HepG2 (cell line): ENCODE data around the gene GMPPA. TPM values are rescaled to one million over a fixed set of nuclear protein-coding genes. Genes with fewer than 3 reads are reported as not detected.

Experiments
- ATAC-seq: fragments of 200-7000 bp; cut with Tn5 transposase; 3 replicates; pipeline ENCODE4 v1.9.1; 2020; ENCODE audit warnings: mild to moderate bottlenecking, moderate library complexity
- Bru-seq: library from RNA; stranded (reverse); fragments of 400-500 nt; gene quantifications from one replicate; lab custom pipeline; 2021; lab: Mats Ljungman, UMichigan
- BruChase-seq, 2 experiments: library from RNA; stranded (reverse); fragments of 400-500 nt; gene quantifications; one replicate each; lab custom pipeline; 2021; lab: Mats Ljungman, UMichigan
- BruUV-seq: library from RNA; stranded (reverse); fragments of 400-500 nt; replicated peaks from 2 replicates; lab custom pipeline; 2021; lab: Mats Ljungman, UMichigan
- CTCF ChIA-PET: fragments of 300-600 bp; formaldehyde crosslinking; extraction: SDS; loops from one replicate; lab custom pipeline; 2021; ENCODE audit warnings: low total read pairs, inconsistent platforms, low intra/inter-chr PET ratio; lab: Yijun Ruan, JAX
- POLR2A ChIA-PET: fragments of 350-600 bp; sonication (Branson Sonifier 250); formaldehyde crosslinking; loops from one replicate; lab custom pipeline; 2020; ENCODE audit warnings: antibody characterized with exemption, inconsistent platforms; lab: Yijun Ruan, JAX
- DNase-seq: peaks from one replicate; pipeline ENCODE4 v3.0.0-alpha.2; 2015; ENCODE audit warnings: low spot score
- FAIRE-seq: peaks from 3 replicates; lab custom pipeline; 2011; peaks lifted over from hg19 to GRCh38; lab: Jason Lieb, UNC
- H2AFZ ChIP-seq: one replicate; pipeline ENCODE4 v1.6.1; 2011; ENCODE audit warnings: low read length, inconsistent platforms
- H3K27ac ChIP-seq: fragments of 300-600 bp; 3 replicates; pipeline ENCODE4 v1.8.0; 2011; ENCODE audit warnings: mixed run types, mild to moderate bottlenecking, mixed read lengths, low read length, inconsistent platforms; ENCODE audit not compliant: insufficient read depth; ENCODE audit errors: extremely low read length
- H3K27me3 ChIP-seq, 2 experiments: fragments of 200-600 bp in 1 of 2; 2 replicates in 1 of 2; 3 replicates in 1 of 2; pipeline versions ENCODE4 v1.6.0 to v1.8.0; 2011; ENCODE audit warnings: low read length in 2 of 2, mild to moderate bottlenecking in 2 of 2, moderate library complexity in 2 of 2, inconsistent platforms in 1 of 2; ENCODE audit not compliant: insufficient read depth in 2 of 2, control insufficient read depth in 1 of 2
- H3K36me3 ChIP-seq, 2 experiments: fragments of 200-600 bp in 1 of 2; replicated peaks in 1 of 2; 2 replicates in 1 of 2; 3 replicates in 1 of 2; pipeline versions ENCODE4 v1.5.1 to v1.8.0; 2011; ENCODE audit warnings: low read length in 2 of 2, inconsistent platforms in 1 of 2; ENCODE audit not compliant: insufficient read depth in 2 of 2, control insufficient read depth in 1 of 2
- H3K4me1 ChIP-seq: 2 replicates; pipeline ENCODE4 v1.5.1; 2012; ENCODE audit warnings: low read length, inconsistent platforms; ENCODE audit not compliant: insufficient read depth
- H3K4me2 ChIP-seq: 2 replicates; pipeline ENCODE4 v1.6.0; 2011; ENCODE audit warnings: low read depth, low read length, inconsistent platforms
- H3K4me3 ChIP-seq, 3 experiments: fragments of 200-600 bp in 1 of 3; sonication (generic), shearing (Covaris generic) in 1 of 3; replicated peaks in 1 of 3; 2 replicates each; pipeline ENCODE4 v1.5.1; 2011 to 2016; ENCODE audit warnings: low read length in 3 of 3, inconsistent platforms in 2 of 3, low read depth in 2 of 3, mild to moderate bottlenecking in 2 of 3, control low read depth in 1 of 3, mixed read lengths in 1 of 3; ENCODE audit not compliant: insufficient read depth in 1 of 3
- H3K79me2 ChIP-seq: one replicate; pipeline ENCODE4 v1.6.1; 2011; ENCODE audit warnings: low read length, inconsistent platforms; ENCODE audit not compliant: insufficient read depth
- H3K9ac ChIP-seq: 2 replicates; pipeline ENCODE4 v1.6.0; 2011; ENCODE audit warnings: mild to moderate bottlenecking, low read depth, low read length, inconsistent platforms; ENCODE audit not compliant: insufficient read depth
- H3K9me3 ChIP-seq: 2 replicates; pipeline ENCODE4 v1.5.1; 2012; ENCODE audit warnings: mild to moderate bottlenecking, low read length
- H4K20me1 ChIP-seq: 2 replicates; pipeline ENCODE4 v1.6.0; 2011; ENCODE audit warnings: inconsistent platforms, mild to moderate bottlenecking, low read length, moderate library complexity; ENCODE audit not compliant: insufficient read depth
- BATF2 ChIP-seq: sonication (generic); formaldehyde crosslinking; IDR thresholded peaks from 2 replicates; pipeline ENCODE4 v1.8.0; 2022; ENCODE audit warnings: mild to moderate bottlenecking, missing genetic modification reagents, moderate library complexity
- ELF1 ChIP-seq: sonication (generic); formaldehyde crosslinking; IDR thresholded peaks from 2 replicates; pipeline ENCODE4 v1.4.0; 2020; ENCODE audit warnings: missing genetic modification reagents
- ETV6 ChIP-seq: sonication (generic); formaldehyde crosslinking; conservative IDR thresholded peaks from 2 replicates; pipeline ENCODE4 v1.4.0; 2020; ENCODE audit warnings: missing genetic modification reagents
- FOXA1 ChIP-seq, 2 experiments: fragments of 450-650 bp in 1 of 2; sonication (generic) in 1 of 2; formaldehyde crosslinking in 1 of 2; IDR thresholded peaks; 2 replicates each; pipeline versions ENCODE4 v1.4.0 to v1.6.1; 2016 to 2020; ENCODE audit warnings: missing genetic modification reagents in 1 of 2
- HMG20B ChIP-seq: conservative IDR thresholded peaks from 2 replicates; pipeline ENCODE4 v1.6.1; 2016; ENCODE audit warnings: missing genetic modification reagents, missing compliant biosample characterization
- HNF4A ChIP-seq: sonication (generic); formaldehyde crosslinking; IDR thresholded peaks from 2 replicates; pipeline ENCODE4 v1.4.0; 2020; ENCODE audit warnings: missing genetic modification reagents
- JUND ChIP-seq: sonication (generic); formaldehyde crosslinking; IDR thresholded peaks from 2 replicates; pipeline ENCODE4 v1.8.0; 2022; ENCODE audit warnings: mild to moderate bottlenecking, missing genetic modification reagents
- SRSF4 ChIP-seq: fragments of 200-400 bp; formaldehyde crosslinking; IDR thresholded peaks from one replicate; pipeline ENCODE4 v1.6.1; 2018; ENCODE audit warnings: mild to moderate bottlenecking, low read depth, low read length, moderate library complexity; ENCODE audit not compliant: poor library complexity, severe bottlenecking
- TBP ChIP-seq: sonication (generic); formaldehyde crosslinking; IDR thresholded peaks from 2 replicates; pipeline ENCODE4 v1.5.0; 2020; ENCODE audit warnings: missing genetic modification reagents
- THAP9 ChIP-seq: sonication (generic); formaldehyde crosslinking; IDR thresholded peaks from 2 replicates; pipeline ENCODE4; 2020; ENCODE audit warnings: missing genetic modification reagents, mild to moderate bottlenecking, borderline replicate concordance
- ZMAT3 ChIP-seq: sonication (generic); formaldehyde crosslinking; conservative IDR thresholded peaks from 2 replicates; pipeline ENCODE4 v1.7.0; 2021; ENCODE audit warnings: missing genetic modification reagents
- ZNF564 ChIP-seq: sonication (generic); formaldehyde crosslinking; IDR thresholded peaks from 2 replicates; pipeline ENCODE4 v1.8.1; 2023; ENCODE audit warnings: mild to moderate bottlenecking, missing genetic modification reagents
- ZNF83 ChIP-seq: sonication (generic); formaldehyde crosslinking; IDR thresholded peaks from 2 replicates; pipeline ENCODE4 v1.4.0; 2020; ENCODE audit warnings: missing genetic modification reagents, mild to moderate bottlenecking, borderline replicate concordance
- WGBS: methylation state at CpG from one replicate; pipeline ENCODE4 v1.1.6; 2017; ENCODE audit warnings: low lambda C conversion rate; 5-methylcytosine and 5-hydroxymethylcytosine counted together
- in situ Hi-C: cut with HindIII; loops from 2 replicates; pipeline ENCODE4 v1.10.0; 2017; ENCODE audit warnings: low pct_unique_long_range_greater_than_20kb; ENCODE audit not compliant: extremely low pct_ligation_motif_present
- intact Hi-C: fragments of 100-400 bp; cut with micrococcal nuclease; formaldehyde crosslinking; loops from one replicate; pipeline ENCODE4 v1.10.0; 2022; ENCODE audit not compliant: unreplicated experiment
- long read RNA-seq, 2 experiments: library from RNA in 1 of 2; library from polyadenylated mRNA in 1 of 2; stranded (forward) in 1 of 2; unstranded in 1 of 2; transcript quantifications; one replicate each; pipeline ENCODE4 v2.0.0, GENCODE V29; 2019 to 2022
- polyA minus RNA-seq, 3 experiments: library from RNA; depleted of rRNA, polyadenylated mRNA; stranded (reverse); fragments of >200 nt; gene quantifications; 2 replicates each; pipeline ENCODE4 v1.2.3, GENCODE V29; 2011; ENCODE audit warnings: low replicate concordance in 1 of 3
- polyA plus RNA-seq, 8 experiments: library from polyadenylated mRNA; depleted of rRNA in 3 of 8; stranded (reverse) in 7 of 8; unstranded in 1 of 8; fragments of >200 nt; fragmentation: Illumina TruSeq in 4 of 8; extraction: Trizol in 4 of 8; gene quantifications; 2 replicates each; pipeline versions ENCODE4 v1.2.1 to v1.2.3, GENCODE V29; 2011 to 2016; ENCODE audit warnings: low read depth in 4 of 8, missing spikeins in 1 of 8, mixed read lengths in 1 of 8; ENCODE audit not compliant: insufficient read depth in 1 of 8
- total RNA-seq, 5 experiments: library from RNA; depleted of rRNA; stranded (reverse); fragments of >200 nt; fragmentation: Illumina TruSeq; extraction: Trizol; gene quantifications; 2 replicates each; pipeline ENCODE4 v1.2.3, GENCODE V29; 2016; ENCODE audit warnings: low read depth in 1 of 5

GMPPA gene
- 81.1 and 88.7 TPM in 2 replicates for total RNA-seq (2016; rRNA removed; fragmentation: Illumina TruSeq; extraction: Trizol)
- total RNA-seq (2016; cell fraction: cytosol; rRNA removed; fragmentation: Illumina TruSeq; extraction: Trizol; ENCODE audit: low read depth), result 41.1 and 50.9 TPM in 2 replicates
- total RNA-seq (2016; cell fraction: insoluble cytoplasmic fraction; rRNA removed; fragmentation: Illumina TruSeq; extraction: Trizol), result 81.2 and 82.9 TPM in 2 replicates
- 59.8 and 79.0 TPM in 2 replicates for total RNA-seq (2016; cell fraction: membrane; rRNA removed; fragmentation: Illumina TruSeq; extraction: Trizol)
- total RNA-seq (2016; cell fraction: nucleus; rRNA removed; fragmentation: Illumina TruSeq; extraction: Trizol), result 39.6 and 46.3 TPM in 2 replicates
- 106 and 115 TPM in 2 replicates for polyA plus RNA-seq (2011; rRNA removed)
- polyA plus RNA-seq (2011; cell fraction: cytosol; rRNA removed), result 98.1 and 128 TPM in 2 replicates
- polyA plus RNA-seq (2011; cell fraction: nucleus; rRNA removed), result 123 and 155 TPM in 2 replicates
- polyA plus RNA-seq (2012), result 44.8 and 45.3 TPM in 2 replicates
- polyA plus RNA-seq (2016; cell fraction: cytosol; fragmentation: Illumina TruSeq; extraction: Trizol; ENCODE audit: low read depth), result 40.7 and 53.5 TPM in 2 replicates
- 88.1 and 98.3 TPM in 2 replicates for polyA plus RNA-seq (2016; cell fraction: insoluble cytoplasmic fraction; fragmentation: Illumina TruSeq; extraction: Trizol; ENCODE audit: low read depth)
- 54.7 and 71.1 TPM in 2 replicates for polyA plus RNA-seq (2016; cell fraction: membrane; fragmentation: Illumina TruSeq; extraction: Trizol; ENCODE audit: low read depth)
- 87.2 and 90.5 TPM in 2 replicates for polyA plus RNA-seq (2016; cell fraction: nucleus; fragmentation: Illumina TruSeq; extraction: Trizol; ENCODE audit: insufficient read depth, low read depth)
- polyA minus RNA-seq (2011; rRNA and poly(A)+ RNA removed; ENCODE audit: low replicate concordance), result 98.5 and 174 TPM in 2 replicates
- polyA minus RNA-seq (2011; cell fraction: cytosol; rRNA and poly(A)+ RNA removed), result 43.2 and 68.0 TPM in 2 replicates
- 32.6 and 38.2 TPM in 2 replicates for polyA minus RNA-seq (2011; cell fraction: nucleus; rRNA and poly(A)+ RNA removed)
- Bru-seq, nascent RNA, result percentile 68 among the genes with signal in this experiment
- percentile 78 among the genes with signal in this experiment for BruChase-seq, experiment 1, labeled RNA remaining after a 6-hour chase
- percentile 72 among the genes with signal in this experiment for BruChase-seq, experiment 2, labeled RNA remaining after a 2-hour chase
- long read RNA-seq, experiment 1, transcript GMPPA-203 (13 exons, 1,823 nt), result minor isoform, 10 of 88 reads
- long read RNA-seq, experiment 1, transcript GMPPA-204 (13 exons, 1,501 nt), result minor isoform, 16 of 88 reads
- long read RNA-seq, experiment 1, transcript GMPPA-201 (13 exons, 1,544 nt), result major isoform, 36 of 88 reads
- long read RNA-seq, experiment 1, partial matches to known transcripts, result 16 of 88 reads
- long read RNA-seq, experiment 1, other reads (novel, unspliced or antisense), result 9 of 88 reads
- long read RNA-seq, experiment 2, transcript GMPPA-203 (13 exons, 1,823 nt), result major isoform, 32 of 166 reads
- long read RNA-seq, experiment 2, transcript GMPPA-201 (13 exons, 1,544 nt), result minor isoform, 20 of 166 reads
- long read RNA-seq, experiment 2, transcript GMPPA-204 (13 exons, 1,501 nt), result minor isoform, 10 of 166 reads
- long read RNA-seq, experiment 2, partial matches to known transcripts, result 46 of 166 reads
- long read RNA-seq, experiment 2, other reads (novel, unspliced or antisense), result 52 of 166 reads

- under 1% methylated on average over 36 of the region's 49 CpGs for WGBS
- Histone ChIP-seq H3K9ac (peak within 1 kb of the TSS; percentile 96), H3K36me3 (peaks cover 0 to 4% of the 10 kb centered on the region in 2 experiments; a peak in 2 of 5 replicates), H3K4me1 (peaks cover 56% of the 10 kb centered on the region), H3K9me3 (no peaks in the 10 kb centered on the region), H4K20me1 (no peaks in the 10 kb centered on the region), H3K4me2 (peak within 1 kb of the TSS; percentile 97), H3K27me3 (peaks cover 6 to 40% of the 10 kb centered on the region in 2 experiments; a peak in 4 of 5 replicates), H3K79me2 (peaks cover 12% of the 10 kb centered on the region), H3K4me3 (peak within 1 kb of the TSS; percentile 79 to 93 (median 89)), H3K27ac (peak within 1 kb of the TSS; percentile 70), H2AFZ (no peak within 1 kb of the TSS)
- FAIRE-seq (peak; percentile 98), ATAC-seq (peak; percentile 82), DNase-seq (peak; percentile 99)
- BruUV-seq, result TSS peak; percentile 91
- POLR2A ChIA-PET, result interaction anchor here (0.8 to 4.4 kb wide), 22 partner anchors 10 to 497 kb away, joined by 3 to 94 read pairs (median 7); partner anchors contain the start of genes ASIC4, CHPF, DNAJB2 and DNPEP
- in situ Hi-C loops, result no loop called here
- intact Hi-C loops, result loop anchor here (5.0 kb wide), 2 partner anchors 99 to 111 kb away; partner anchors contain the start of genes DNPEP and STK11IP
- CTCF ChIA-PET, result no interaction called here
- TF ChIP-seq FOXA1 (IDR thresholded peaks at IDR 0.05) (no peak), FOXA1 (CRISPR knock-in tag; IDR thresholded peaks at IDR 0.05) (no peak), ELF1 (peak; percentile 98), ZMAT3 (CRISPR knock-in tag) (no peak), HNF4A (CRISPR knock-in tag) (peak; percentile 64), THAP9 (CRISPR knock-in tag) (peak; percentile 80; the same call in 1 of the 2 replicates), BATF2 (no peak), ZNF83 (CRISPR knock-in tag) (no peak), SRSF4 (no peak), TBP (CRISPR knock-in tag) (no peak), ZNF564 (CRISPR knock-in tag) (no peak), JUND (peak; percentile 50; the same call in 1 of the 2 replicates), ETV6 (CRISPR knock-in tag) (peak; percentile 56; the same call in 1 of the 2 replicates), HMG20B (no peak)
Measured at GRCh38 chr2:219498280-219499057, at the start of gene GMPPA. Gene GMPPA (plus strand): TSS chr2:219498891. CDS start chr2:219499976, 1,085 bp downstream.
